ENCODE data around the gene SPR. TPM values are rescaled to one million over a fixed set of nuclear protein-coding genes. Genes with fewer than 3 reads are reported as not detected.

Gene SPR
- total RNA-seq, 1 experiment from 2014 or later, result 22.6 TPM

DNA sequence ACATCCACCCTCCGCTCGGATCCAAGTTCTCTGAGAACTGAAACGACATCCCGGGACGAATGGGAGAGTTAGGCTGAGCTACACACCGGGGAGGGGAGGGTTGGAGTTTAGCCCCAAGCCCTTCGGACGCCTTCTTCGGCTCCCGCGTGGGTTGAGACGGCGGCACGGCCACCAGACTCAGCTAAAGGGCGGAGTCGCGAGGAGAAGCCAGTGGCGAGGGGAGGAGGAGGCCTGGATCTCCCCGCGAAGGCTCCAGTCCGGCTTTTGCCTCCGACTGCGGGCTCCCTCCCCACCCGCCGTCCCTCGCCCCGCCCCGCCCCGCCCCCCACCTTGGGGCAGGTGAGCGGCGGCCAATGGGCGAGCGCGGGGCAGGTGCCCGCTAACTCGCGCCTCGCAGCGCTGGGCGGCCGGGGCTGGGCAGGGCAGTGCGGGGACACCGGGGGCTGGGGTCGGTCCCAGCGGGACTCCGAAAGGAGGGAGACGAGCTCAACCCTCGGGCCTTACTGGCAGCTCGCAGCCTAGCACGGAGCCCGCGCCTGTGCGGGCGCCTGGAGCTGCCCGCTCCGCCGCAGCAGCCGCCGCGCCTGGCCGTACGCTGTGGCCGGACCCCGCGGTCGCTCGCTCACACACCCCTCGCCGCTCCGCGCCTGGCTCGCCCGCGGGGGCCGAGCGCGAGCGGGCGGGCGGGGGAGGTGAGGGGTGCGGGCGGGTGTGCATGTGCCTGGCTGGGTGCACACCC lies 30.1 kb downstream of the SPR start, which contains the start of gene EMX1:
EMX1 (plus strand) TSS at position 382 of the 739 bp plus-strand sequence; CDS start at position 716, 334 bp downstream.
- Histone ChIP-seq H3K4me1 (ENCODE audit: insufficient read depth, low read length, poor library complexity, severe bottlenecking) (peaks cover 26% of the 10 kb centered on the region), H3K27ac (ENCODE audit: low read depth, low read length, poor library complexity, severe bottlenecking) (no peak within 1 kb of the TSS), H3K36me3 (ENCODE audit: insufficient read depth, low read length, poor library complexity, severe bottlenecking) (no peaks in the 10 kb centered on the region), H3K27me3 (replicated peaks; ENCODE audit: insufficient read depth, low read depth, low read length, poor library complexity) (peaks cover 99% of the 10 kb centered on the region), H3K4me3 (ENCODE audit: low read depth, low read length, poor library complexity, severe bottlenecking) (peak within 1 kb of the TSS; percentile 46), H3K9me3 (ENCODE audit: low read depth, low read length, poor library complexity, severe bottlenecking) (no peaks in the 10 kb centered on the region)
- DNase-seq (ENCODE audit: low spot score), result peak; percentile 81
- POLR2A ChIA-PET (ENCODE audit: low non-redundant PET), result no interaction called here
- CTCF ChIA-PET, result interaction anchor here (0.9 kb wide), 1 partner anchor 31 kb away, joined by 3 read pairs; no protein-coding TSS in a partner anchor
- no TSS peak for BruUV-seq (replicated peaks)
- intact Hi-C loops (cut with micrococcal nuclease; ENCODE audit: unreplicated experiment), result no loop called here
- TF ChIP-seq CTCF (conservative IDR thresholded peaks at IDR 0.05; ENCODE audit: low read depth, low read length) (no peak), EZH2 (IDR thresholded peaks at IDR 0.05; ENCODE audit: borderline replicate concordance, low read depth, low read length, poor library complexity, severe bottlenecking) (no peak)

- POLR2A ChIA-PET (ENCODE audit: low non-redundant PET), result no interaction called here
These were observed 30.8 kb downstream of the SPR start for GRCh38 chr2:72917877-72918553.

More at GRCh38 chr2:72917877-72918553, 30.8 kb downstream of the SPR start:
- no peak for TF ChIP-seq CTCF (conservative IDR thresholded peaks at IDR 0.05; ENCODE audit: low read depth, low read length)
- TF ChIP-seq EZH2 (IDR thresholded peaks at IDR 0.05; ENCODE audit: borderline replicate concordance, low read depth, low read length, poor library complexity, severe bottlenecking), result peak; percentile 99
- no peak overlapping the region for H3K27ac ChIP-seq (ENCODE audit: low read depth, low read length, poor library complexity, severe bottlenecking)
- no peaks in the 10 kb centered on the region for H3K36me3 ChIP-seq (ENCODE audit: insufficient read depth, low read length, poor library complexity, severe bottlenecking)
- H3K9me3 ChIP-seq (ENCODE audit: low read depth, low read length, poor library complexity, severe bottlenecking), result no peaks in the 10 kb centered on the region
- intact Hi-C loops (cut with micrococcal nuclease; ENCODE audit: unreplicated experiment), result no loop called here
- H3K4me3 ChIP-seq (ENCODE audit: low read depth, low read length, poor library complexity, severe bottlenecking), result peak overlapping the region; percentile 46
- peaks cover 99% of the 10 kb centered on the region for H3K27me3 ChIP-seq (replicated peaks; ENCODE audit: insufficient read depth, low read depth, low read length, poor library complexity)
- BruUV-seq (replicated peaks), result no TSS peak
- H3K4me1 ChIP-seq (ENCODE audit: insufficient read depth, low read length, poor library complexity, severe bottlenecking), result peaks cover 26% of the 10 kb centered on the region
- DNase-seq (ENCODE audit: low spot score), result no peak
- CTCF ChIA-PET, result no interaction called here

All from A673 (cell line).